Spleen (tissue), 11 donors: ENCODE results near the gene ZNF462. TPM values are rescaled to one million over a fixed set of nuclear protein-coding genes. Genes with fewer than 3 reads are reported as not detected.

ENCODE experiments used
- DNase-seq: peaks from one replicate; pipeline ENCODE4 v3.0.0-alpha.2; 2020
- H3K27ac ChIP-seq, 8 donors: fragments of 200-600 bp; sonication (generic) in 7 of 8; 1 replicate in 4 of 8; 2 replicates in 4 of 8; pipeline versions ENCODE4 v1.5.0 to v1.8.0; 2016 to 2021; ENCODE audit warnings: inconsistent platforms in 4 of 8, mild to moderate bottlenecking in 4 of 8, moderate library complexity in 1 of 8
- H3K27me3 ChIP-seq, 7 donors: fragments of 200-600 bp; sonication (generic) in 6 of 7; replicated peaks in 1 of 7; 1 replicate in 4 of 7; 2 replicates in 3 of 7; pipeline versions ENCODE4 v1.5.0 to v1.8.0; 2016 to 2021; ENCODE audit warnings: inconsistent platforms in 3 of 7, mild to moderate bottlenecking in 1 of 7
- H3K36me3 ChIP-seq, 6 donors: fragments of 200-600 bp; sonication (generic) in 5 of 6; 1 replicate in 4 of 6; 2 replicates in 2 of 6; pipeline versions ENCODE4 v1.5.0 to v1.8.0; 2016 to 2021; ENCODE audit warnings: inconsistent platforms in 2 of 6
- H3K4me1 ChIP-seq, 6 donors: fragments of 200-600 bp; sonication (generic) in 5 of 6; 1 replicate in 3 of 6; 2 replicates in 3 of 6; pipeline versions ENCODE4 v1.5.0 to v1.8.0; 2016 to 2021; ENCODE audit warnings: inconsistent platforms in 3 of 6
- H3K4me3 ChIP-seq, 8 donors: fragments of 200-600 bp; sonication (generic) in 7 of 8; 1 replicate in 4 of 8; 2 replicates in 4 of 8; pipeline versions ENCODE4 v1.5.0 to v1.8.0; 2016 to 2021; ENCODE audit warnings: inconsistent platforms in 4 of 8, mild to moderate bottlenecking in 4 of 8, moderate library complexity in 2 of 8
- H3K9me3 ChIP-seq, 8 donors: fragments of 200-600 bp; sonication (generic) in 7 of 8; 1 replicate in 4 of 8; 2 replicates in 4 of 8; pipeline versions ENCODE4 v1.5.0 to v1.8.0; 2016 to 2021; ENCODE audit warnings: inconsistent platforms in 4 of 8
- CTCF ChIP-seq, 11 experiments: fragments of 200-600 bp in 7 of 11; fragments of 450-650 bp in 4 of 11; sonication (generic) in 4 of 11; IDR thresholded peaks in 8 of 11; conservative IDR thresholded peaks in 3 of 11; 1 replicate in 7 of 11; 2 replicates in 4 of 11; pipeline versions ENCODE4 v1.4.0 to v1.8.0; 2016 to 2021; ENCODE audit warnings: antibody characterized with exemption in 11 of 11, inconsistent platforms in 4 of 11, mild to moderate bottlenecking in 1 of 11
- POLR2A ChIP-seq, 3 donors: fragments of 450-650 bp; IDR thresholded peaks; one replicate each; pipeline ENCODE4 v1.5.1; 2017; ENCODE audit warnings: antibody characterized with exemption in 3 of 3, mild to moderate bottlenecking in 1 of 3
- POLR2AphosphoS5 ChIP-seq, 3 donors: sonication (generic); formaldehyde crosslinking; IDR thresholded peaks; one replicate each; pipeline ENCODE4 v1.5.1; 2017; ENCODE audit warnings: antibody characterized with exemption in 3 of 3
- WGBS, 5 donors: extraction: QIAGEN DNeasy Blood & Tissue Kit in 3 of 5; methylation state at CpG; one replicate each; pipeline versions ENCODE4 v1.1.5 to v1.1.7; 2013 to 2018; 5-methylcytosine and 5-hydroxymethylcytosine counted together
- intact Hi-C: fragments of 100-400 bp; cut with DNase I; formaldehyde crosslinking; loops from one replicate; pipeline ENCODE4 v1.15.0; 2023; ENCODE audit warnings: low total_unique reads
- polyA plus RNA-seq, 3 donors: library from polyadenylated mRNA; stranded (reverse); fragments of 200-250 nt; gene quantifications; one replicate each; pipeline ENCODE4 v1.2.1, GENCODE V29; 2013
- total RNA-seq, 7 donors: library from RNA; depleted of rRNA in 3 of 7; stranded (reverse); fragments of >200 nt in 3 of 7; fragmentation: NEBNext Ultra II Directional in 4 of 7; extraction: Animal tissue kit (Norgen Biotek cat#: 25700) in 4 of 7; gene quantifications; one replicate each; pipeline versions ENCODE4 v1.1.0 to v1.2.1, GENCODE V29; 2016 to 2021
- donor health status: healthy with polysubstance abuse.
- donor health status: DM: no; HTN: no; CAD: no; lungs with moderate emphysema.
- donor health status: DM: no; HTN: no; CAD: no.
- donor health status: Bipolar disorder and iron deficiency.
- donor health status: healthy.
- donor health status: DM: no; HTN: no; CAD: no.
- donor health status: DM: yes; HTN: yes; CAD: no.

ZNF462 gene
- total and polyA plus RNA-seq, 10 donors: 0.36 to 38.9 (median 20.3) TPM

- 0 to 5% (median 2%) methylated on average over 32 of the region's 32 CpGs for WGBS, 5 donors
- peaks cover 0 to 49% (median 14%) of the 10 kb centered on the region in 6 donors for H3K4me1 ChIP-seq
- no peaks in the 10 kb centered on the region for H3K9me3 ChIP-seq
- no peak for DNase-seq
- intact Hi-C loops: no loop called here
- peak overlapping the region; percentile 55 to 87 (median 84) for H3K27ac ChIP-seq
- H3K27me3 ChIP-seq: peaks cover 0 to 75% (median 16%) of the 10 kb centered on the region in 7 donors
- peak overlapping the region; percentile 12 to 74 (median 52) for H3K4me3 ChIP-seq
- H3K36me3 ChIP-seq: no peaks in the 10 kb centered on the region
- TF ChIP-seq POLR2A (IDR thresholded peaks at IDR 0.05) (no peak), CTCF (IDR thresholded peaks at IDR 0.05 in 8 of 11, conservative IDR thresholded peaks at IDR 0.05 in 3 of 11) (no peak), POLR2AphosphoS5 (IDR thresholded peaks at IDR 0.05) (peak in 1 of 3 donors; percentile 33)
Measured at GRCh38 chr9:106862110-106862820, 701 bp upstream of the ZNF462 start.

- H3K27me3 ChIP-seq: peaks cover 0 to 58% (median 15%) of the 10 kb centered on the region in 7 donors
- intact Hi-C loops: no loop called here
- DNase-seq: no peak
- peak overlapping the region; percentile 51 to 87 (median 84) for H3K27ac ChIP-seq
- no peaks in the 10 kb centered on the region for H3K36me3 ChIP-seq
- WGBS, 5 donors: 15 to 23% (median 19%) methylated on average over 10 to 11 of the region's 11 CpGs
- TF ChIP-seq POLR2AphosphoS5 (IDR thresholded peaks at IDR 0.05) (no peak), CTCF (IDR thresholded peaks at IDR 0.05 in 8 of 11, conservative IDR thresholded peaks at IDR 0.05 in 3 of 11) (no peak), POLR2A (IDR thresholded peaks at IDR 0.05) (no peak)
- H3K4me1 ChIP-seq: peaks cover 5 to 57% (median 28%) of the 10 kb centered on the region in 6 donors
- H3K9me3 ChIP-seq: no peaks in the 10 kb centered on the region
- peak overlapping the region; percentile 3 to 74 (median 52) for H3K4me3 ChIP-seq
Measured at GRCh38 chr9:106864373-106865143, 1.6 kb downstream of the ZNF462 start.

- peak overlapping the region in 2 of 8 donors; percentile 33 to 85 for H3K27ac ChIP-seq
- H3K27me3 ChIP-seq: peaks cover 0 to 41% (median 5%) of the 10 kb centered on the region in 7 donors
- H3K9me3 ChIP-seq: no peaks in the 10 kb centered on the region
- H3K36me3 ChIP-seq: no peaks in the 10 kb centered on the region
- peaks cover 9 to 57% (median 29%) of the 10 kb centered on the region in 6 donors for H3K4me1 ChIP-seq
- TF ChIP-seq CTCF (IDR thresholded peaks at IDR 0.05 in 8 of 11, conservative IDR thresholded peaks at IDR 0.05 in 3 of 11) (no peak), POLR2AphosphoS5 (IDR thresholded peaks at IDR 0.05) (no peak), POLR2A (IDR thresholded peaks at IDR 0.05) (no peak)
- intact Hi-C loops: no loop called here
- WGBS, 5 donors: 75 to 89% (median 82%) methylated on average over 1 of the region's 1 CpG
- no peak for DNase-seq
- H3K4me3 ChIP-seq: no peak overlapping the region
Measured at GRCh38 chr9:106866243-106866642, 3.3 kb downstream of the ZNF462 start.

GRCh38 chr9:106867286-106867685 is 4.3 kb downstream of the ZNF462 start:
- no peak for DNase-seq
- H3K36me3 ChIP-seq: no peaks in the 10 kb centered on the region
- TF ChIP-seq POLR2AphosphoS5 (IDR thresholded peaks at IDR 0.05) (no peak), POLR2A (IDR thresholded peaks at IDR 0.05) (no peak), CTCF (IDR thresholded peaks at IDR 0.05 in 8 of 11, conservative IDR thresholded peaks at IDR 0.05 in 3 of 11) (no peak)
- no peaks in the 10 kb centered on the region for H3K9me3 ChIP-seq
- peak overlapping the region in 4 of 8 donors; percentile 52 to 69 (median 59) for H3K27ac ChIP-seq
- intact Hi-C loops: no loop called here
- 83 to 91% (median 89%) methylated on average over 4 of the region's 4 CpGs for WGBS, 5 donors
- H3K27me3 ChIP-seq: peaks cover 0 to 31% (median under 1%) of the 10 kb centered on the region in 7 donors
- peaks cover 9 to 47% (median 27%) of the 10 kb centered on the region in 6 donors for H3K4me1 ChIP-seq
- no peak overlapping the region for H3K4me3 ChIP-seq
